Heart right ventricle (tissue), 16 donors: ENCODE measurements around the gene FAXDC2. TPM values are rescaled to one million over a fixed set of nuclear protein-coding genes. Genes with fewer than 3 reads are reported as not detected.

Source experiments
- ATAC-seq, 8 donors: fragments of 200-7000 bp; cut with Tn5 transposase; one replicate each; pipeline ENCODE4 v1.9.1; 2020; ENCODE audit warnings: mild to moderate bottlenecking in 8 of 8, moderate library complexity in 8 of 8, moderate number of reproducible peaks in 1 of 8
- DNase-seq, 2 donors: peaks; one replicate each; pipeline ENCODE4 v3.0.0-alpha.2; 2020
- H3K27ac ChIP-seq, 10 donors: fragments of 200-600 bp; sonication (generic) in 2 of 10; one replicate each; pipeline versions ENCODE4 v1.5.0 to v1.8.0; 2020 to 2022; ENCODE audit warnings: mild to moderate bottlenecking in 3 of 10
- H3K27me3 ChIP-seq, 7 donors: fragments of 200-600 bp; one replicate each; pipeline ENCODE4 v1.8.0; 2021 to 2022; ENCODE audit warnings: mild to moderate bottlenecking in 2 of 7
- H3K36me3 ChIP-seq, 9 donors: fragments of 200-600 bp; sonication (generic) in 1 of 9; one replicate each; pipeline versions ENCODE4 v1.5.0 to v1.8.0; 2020 to 2022; ENCODE audit warnings: mild to moderate bottlenecking in 2 of 9
- H3K4me1 ChIP-seq, 9 donors: fragments of 200-600 bp; sonication (generic) in 1 of 9; one replicate each; pipeline versions ENCODE4 v1.5.0 to v1.8.0; 2020 to 2022; ENCODE audit warnings: mild to moderate bottlenecking in 4 of 9
- H3K4me3 ChIP-seq, 10 donors: fragments of 200-600 bp; sonication (generic) in 2 of 10; one replicate each; pipeline versions ENCODE4 v1.5.0 to v1.8.0; 2020 to 2022; ENCODE audit warnings: mild to moderate bottlenecking in 7 of 10, moderate library complexity in 2 of 10
- H3K9me3 ChIP-seq, 11 donors: fragments of 200-600 bp in 10 of 11; sonication (generic) in 2 of 11; one replicate each; pipeline versions ENCODE4 v1.5.0 to v1.8.0; 2013 to 2022; ENCODE audit warnings: mild to moderate bottlenecking in 2 of 11, control low read depth in 1 of 11, moderate library complexity in 1 of 11
- WGBS, 2 donors: extraction: QIAGEN DNeasy Blood & Tissue Kit; methylation state at CpG; one replicate each; pipeline ENCODE4 v1.1.7; 2013; ENCODE audit warnings: inconsistent platforms in 1 of 2; 5-methylcytosine and 5-hydroxymethylcytosine counted together
- intact Hi-C, 10 donors: fragments of 100-400 bp; cut with DNase I; formaldehyde crosslinking; loops; one replicate each; pipeline versions ENCODE4 v1.11.1 to v1.14.2; 2022
- polyA plus RNA-seq, 2 donors: library from polyadenylated mRNA; stranded (reverse); fragments of 200-250 nt; gene quantifications; one replicate each; pipeline ENCODE4 v1.2.3, GENCODE V29; 2013
- total RNA-seq, 10 donors: library from RNA; stranded (reverse); fragmentation: NEBNext Ultra II Directional in 3 of 10; extraction: Animal tissue kit (Norgen Biotek cat#: 25700) in 3 of 10; gene quantifications; one replicate each; pipeline versions ENCODE4 v1.2.1 to v1.2.4, GENCODE V29; 2021 to 2023
- TF ChIP-seq, protein P1 (sequence below), 9 donors: fragments of 200-600 bp; sonication (generic) in 2 of 9; IDR thresholded peaks; one replicate each; pipeline versions ENCODE4 v1.5.0 to v1.8.0; 2021 to 2022; ENCODE audit warnings: antibody characterized with exemption in 9 of 9, mild to moderate bottlenecking in 5 of 9, moderate library complexity in 1 of 9
- donor health status: Arrhythmogenic right ventricular cardiomyopathy.
- donor health status: ischemic (EF 13 %, LVEDD 7.1; RV severe dilation, severe dysfunction).
- donor health status: healthy with polysubstance abuse.
- donor health status: DM: no; HTN: yes; CAD: no.
- donor health status: DM: no; HTN: no; CAD: no.
- donor health status: ischemic (EF 25% LVEDD 6.9; RV normal size, moderate dysfunction).
- donor health status: ischemic (EF 25% LVEDD 5.7; RV mildly dilated, moderate dysfunction).
- donor health status: healthy.
- donor health status: DM: yes; HTN: yes; CAD: no.
- donor health status: Ischemic cardiomyopathy.
- donor health status: ischemic (EF 35%, LVEDD 5.7; RV mildly dilated, moderate dysfunction).
- donor health status: nonischemic (EF 11% LVEDD 7.7; RV severe dilation, severe dysfunction).
- donor health status: DM: yes; HTN: yes; CAD: no.
- donor health status: PGD.
- donor health status: ischemic (EF 29% LVEDD 5.4; RV normal size, mild dysfunction).
- donor health status: nonischemic (EF 23%, LVEDD 6.1; RV moderate dilation, normal function).

FAXDC2 gene
- total and polyA plus RNA-seq, 12 donors = 4.8 to 31.5 (median 20.9) TPM

DNA sequence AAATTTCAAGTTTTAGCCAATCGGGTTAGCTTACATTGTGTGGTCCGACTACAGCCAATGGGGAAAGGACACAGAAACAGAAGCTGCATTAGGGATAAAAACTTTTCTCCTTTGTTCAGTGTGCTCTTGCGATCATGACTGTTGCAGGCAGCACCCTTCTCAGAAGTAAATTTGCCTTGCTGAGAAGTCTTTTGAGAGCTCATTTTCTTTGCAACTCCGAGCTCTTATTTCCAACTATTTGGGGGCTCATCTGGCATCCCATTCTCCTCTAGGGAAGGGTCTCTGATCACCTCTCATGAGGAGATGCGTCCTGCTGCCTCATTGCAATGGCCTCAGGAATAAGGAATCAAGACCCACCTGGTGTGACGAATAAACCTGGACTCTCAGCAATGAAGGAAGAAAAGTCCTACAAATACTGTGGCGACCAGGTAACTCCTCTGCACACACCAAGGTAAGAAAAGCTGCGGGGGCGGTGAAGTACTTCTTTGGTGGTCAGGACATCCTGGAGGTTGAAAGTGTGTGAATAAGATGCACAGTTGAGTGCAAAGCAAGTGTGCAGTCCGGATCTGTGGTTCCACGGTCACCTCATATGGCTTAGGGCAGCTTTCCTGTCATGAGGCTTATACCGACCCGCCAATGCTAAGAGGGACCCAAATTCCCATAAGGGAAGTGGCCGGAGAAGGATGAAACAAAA, 28.4 kb upstream of the FAXDC2 start:
- intact Hi-C loops = no loop called here
- TF ChIP-seq, protein P1, sequence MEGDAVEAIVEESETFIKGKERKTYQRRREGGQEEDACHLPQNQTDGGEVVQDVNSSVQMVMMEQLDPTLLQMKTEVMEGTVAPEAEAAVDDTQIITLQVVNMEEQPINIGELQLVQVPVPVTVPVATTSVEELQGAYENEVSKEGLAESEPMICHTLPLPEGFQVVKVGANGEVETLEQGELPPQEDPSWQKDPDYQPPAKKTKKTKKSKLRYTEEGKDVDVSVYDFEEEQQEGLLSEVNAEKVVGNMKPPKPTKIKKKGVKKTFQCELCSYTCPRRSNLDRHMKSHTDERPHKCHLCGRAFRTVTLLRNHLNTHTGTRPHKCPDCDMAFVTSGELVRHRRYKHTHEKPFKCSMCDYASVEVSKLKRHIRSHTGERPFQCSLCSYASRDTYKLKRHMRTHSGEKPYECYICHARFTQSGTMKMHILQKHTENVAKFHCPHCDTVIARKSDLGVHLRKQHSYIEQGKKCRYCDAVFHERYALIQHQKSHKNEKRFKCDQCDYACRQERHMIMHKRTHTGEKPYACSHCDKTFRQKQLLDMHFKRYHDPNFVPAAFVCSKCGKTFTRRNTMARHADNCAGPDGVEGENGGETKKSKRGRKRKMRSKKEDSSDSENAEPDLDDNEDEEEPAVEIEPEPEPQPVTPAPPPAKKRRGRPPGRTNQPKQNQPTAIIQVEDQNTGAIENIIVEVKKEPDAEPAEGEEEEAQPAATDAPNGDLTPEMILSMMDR (IDR thresholded peaks at IDR 0.05) = no peak
- H3K36me3 ChIP-seq = peaks cover 0 to 60% (median 32%) of the 10 kb centered on the region in 9 donors
- H3K4me3 ChIP-seq = no peak overlapping the region
- DNase-seq = no peak
- 94 to 96% methylated on average over 14 of the region's 14 CpGs for WGBS, 2 donors
- ATAC-seq = no peak
- H3K9me3 ChIP-seq = peaks cover 0 to 33% (median 11%) of the 10 kb centered on the region in 11 donors
- H3K27ac ChIP-seq = peak overlapping the region in 1 of 10 donors; percentile 75
- peaks cover 0 to 20% (median 5%) of the 10 kb centered on the region in 9 donors for H3K4me1 ChIP-seq
- no peaks in the 10 kb centered on the region for H3K27me3 ChIP-seq

DNA sequence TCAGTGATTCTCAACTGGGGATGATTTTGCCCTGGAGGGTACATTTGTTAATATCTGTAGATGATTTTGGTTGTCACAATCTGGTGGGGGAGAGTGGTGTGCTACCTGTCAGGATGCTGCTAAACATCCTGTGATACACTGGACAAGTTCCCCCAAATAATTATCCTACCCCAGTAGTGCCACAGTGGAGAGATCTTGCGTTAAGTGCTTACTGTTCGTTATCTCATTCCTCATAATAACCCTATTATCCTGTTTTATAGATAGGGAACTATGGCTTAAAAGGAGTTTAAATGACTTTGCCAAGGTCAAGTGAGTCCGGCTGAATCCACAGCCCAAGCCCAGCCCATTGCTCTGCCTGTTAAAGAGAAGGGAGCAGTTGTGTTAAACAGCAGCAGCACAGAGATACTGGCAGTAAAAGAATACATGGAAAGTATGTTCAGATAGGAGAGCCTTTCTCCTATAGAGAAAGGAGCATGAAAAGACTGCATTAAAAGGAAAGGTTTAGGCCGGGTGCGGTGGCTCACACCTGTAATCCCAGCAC, 23.5 kb upstream of the FAXDC2 start:
- Histone ChIP-seq H3K4me3 (no peak overlapping the region), H3K9me3 (peaks cover 0 to 20% (median 9%) of the 10 kb centered on the region in 11 donors), H3K27me3 (no peaks in the 10 kb centered on the region), H3K4me1 (peaks cover 0 to 3% (median 0%) of the 10 kb centered on the region in 9 donors), H3K36me3 (peaks cover 0 to 93% (median 56%) of the 10 kb centered on the region in 9 donors), H3K27ac (peak overlapping the region in 1 of 10 donors; percentile 71)
- WGBS, 2 donors = 85 to 87% methylated on average over 5 of the region's 5 CpGs
- ATAC-seq = no peak
- TF ChIP-seq, protein P1 (IDR thresholded peaks at IDR 0.05) = no peak
- intact Hi-C loops = no loop called here
- DNase-seq = no peak

DNA sequence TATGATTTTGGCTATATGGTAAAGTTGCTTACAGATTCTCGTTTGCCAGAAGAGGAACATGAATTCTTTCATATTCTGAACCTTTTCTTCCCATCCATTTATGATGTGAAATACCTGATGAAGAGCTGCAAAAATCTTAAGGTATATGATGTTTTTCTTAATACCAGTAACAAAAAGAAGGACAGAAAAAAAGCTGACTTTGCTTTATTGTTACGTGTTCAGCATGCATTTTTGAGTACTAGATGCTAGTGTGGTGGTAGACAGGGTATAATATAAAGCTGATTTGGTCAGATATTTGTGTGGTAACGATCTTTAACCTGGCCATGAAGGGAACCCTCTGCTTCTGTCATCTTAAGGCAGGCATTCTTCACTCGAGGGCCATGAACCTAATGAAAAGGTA, 21.3 kb upstream of the FAXDC2 start:
- TF ChIP-seq, protein P1 (IDR thresholded peaks at IDR 0.05) = no peak
- no peak for DNase-seq

DNA sequence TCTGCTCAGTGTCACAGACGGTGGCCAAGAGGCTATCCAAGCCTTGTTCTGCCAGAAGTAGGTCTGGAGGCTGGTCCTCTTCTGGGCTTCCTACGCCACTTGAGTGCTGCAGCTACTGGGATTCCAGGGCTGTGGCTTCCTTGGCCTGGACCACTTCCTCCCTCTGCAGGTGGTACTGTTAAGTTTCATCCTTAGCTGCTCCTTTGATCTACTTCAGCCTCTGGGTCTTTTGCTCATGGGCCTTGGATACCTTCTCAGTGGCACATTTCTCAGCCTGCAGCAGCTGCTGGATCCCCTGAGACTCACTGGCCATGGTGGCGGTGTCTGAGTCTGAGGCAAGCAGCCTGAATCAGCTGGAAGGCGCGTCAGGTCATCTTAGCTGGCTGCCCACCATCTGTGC, 18.3 kb upstream of the FAXDC2 start:
- intact Hi-C loops = loop anchor here in 1 of 10 donors (10.0 kb wide), 1 partner anchor 46 kb away; no protein-coding TSS in a partner anchor
- ATAC-seq = peak in 5 of 8 donors; percentile 30 to 54 (median 45)
- Histone ChIP-seq H3K27ac (peak overlapping the region in 1 of 10 donors; percentile 7), H3K36me3 (peaks cover 0 to 100% (median 36%) of the 10 kb centered on the region in 9 donors), H3K4me3 (no peak overlapping the region), H3K4me1 (peaks cover 0 to 7% (median 0%) of the 10 kb centered on the region in 9 donors), H3K27me3 (no peaks in the 10 kb centered on the region), H3K9me3 (no peaks in the 10 kb centered on the region)
- DNase-seq = no peak
- TF ChIP-seq, protein P1 (IDR thresholded peaks at IDR 0.05) = peak in 3 of 9 donors; percentile 12 to 33 (median 19)
- WGBS, 2 donors = 84 to 87% methylated on average over 5 of the region's 5 CpGs

More for the DNA sequence above, 21.3 kb upstream of the FAXDC2 start:
- H3K4me3 ChIP-seq = no peak overlapping the region
- H3K27ac ChIP-seq = peak overlapping the region in 1 of 10 donors; percentile 15
- H3K36me3 ChIP-seq = peaks cover 0 to 100% (median 58%) of the 10 kb centered on the region in 9 donors
- peaks cover 0 to 3% (median 0%) of the 10 kb centered on the region in 9 donors for H3K4me1 ChIP-seq
- 92 to 95% methylated on average over 4 of the region's 4 CpGs for WGBS, 2 donors
- H3K9me3 ChIP-seq = no peaks in the 10 kb centered on the region
- no peaks in the 10 kb centered on the region for H3K27me3 ChIP-seq
- ATAC-seq = no peak
- intact Hi-C loops = no loop called here
